Measurements from ENCODE around the gene KRT37.

KRT37 gene

DNA sequence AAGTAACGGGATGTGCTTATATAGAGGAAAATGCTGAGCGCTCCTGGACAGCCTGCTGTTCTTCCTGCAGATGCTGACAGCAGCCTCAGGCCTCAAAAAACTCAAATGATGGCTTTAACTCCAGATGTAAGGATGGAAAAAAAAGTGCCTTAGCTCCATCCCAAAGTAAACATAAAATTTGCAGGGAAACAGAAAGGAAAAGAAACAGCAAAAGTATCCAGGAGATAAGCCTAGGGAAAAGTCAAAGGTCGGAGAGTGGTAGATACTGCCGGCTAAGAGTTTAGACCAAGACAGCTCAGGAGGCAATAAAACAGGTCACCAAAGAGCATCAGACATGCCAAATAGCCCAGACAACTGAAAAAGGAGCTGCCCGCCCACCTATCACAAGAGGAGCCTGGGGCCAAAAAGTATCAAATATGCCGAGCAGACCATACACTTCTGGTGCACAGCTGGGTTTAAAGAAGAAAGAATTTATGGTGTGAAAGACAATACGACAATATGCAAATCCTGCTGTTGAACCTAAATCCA, 33.9 kb downstream of the KRT37 start:
- TF ChIP-seq, protein P1, sequence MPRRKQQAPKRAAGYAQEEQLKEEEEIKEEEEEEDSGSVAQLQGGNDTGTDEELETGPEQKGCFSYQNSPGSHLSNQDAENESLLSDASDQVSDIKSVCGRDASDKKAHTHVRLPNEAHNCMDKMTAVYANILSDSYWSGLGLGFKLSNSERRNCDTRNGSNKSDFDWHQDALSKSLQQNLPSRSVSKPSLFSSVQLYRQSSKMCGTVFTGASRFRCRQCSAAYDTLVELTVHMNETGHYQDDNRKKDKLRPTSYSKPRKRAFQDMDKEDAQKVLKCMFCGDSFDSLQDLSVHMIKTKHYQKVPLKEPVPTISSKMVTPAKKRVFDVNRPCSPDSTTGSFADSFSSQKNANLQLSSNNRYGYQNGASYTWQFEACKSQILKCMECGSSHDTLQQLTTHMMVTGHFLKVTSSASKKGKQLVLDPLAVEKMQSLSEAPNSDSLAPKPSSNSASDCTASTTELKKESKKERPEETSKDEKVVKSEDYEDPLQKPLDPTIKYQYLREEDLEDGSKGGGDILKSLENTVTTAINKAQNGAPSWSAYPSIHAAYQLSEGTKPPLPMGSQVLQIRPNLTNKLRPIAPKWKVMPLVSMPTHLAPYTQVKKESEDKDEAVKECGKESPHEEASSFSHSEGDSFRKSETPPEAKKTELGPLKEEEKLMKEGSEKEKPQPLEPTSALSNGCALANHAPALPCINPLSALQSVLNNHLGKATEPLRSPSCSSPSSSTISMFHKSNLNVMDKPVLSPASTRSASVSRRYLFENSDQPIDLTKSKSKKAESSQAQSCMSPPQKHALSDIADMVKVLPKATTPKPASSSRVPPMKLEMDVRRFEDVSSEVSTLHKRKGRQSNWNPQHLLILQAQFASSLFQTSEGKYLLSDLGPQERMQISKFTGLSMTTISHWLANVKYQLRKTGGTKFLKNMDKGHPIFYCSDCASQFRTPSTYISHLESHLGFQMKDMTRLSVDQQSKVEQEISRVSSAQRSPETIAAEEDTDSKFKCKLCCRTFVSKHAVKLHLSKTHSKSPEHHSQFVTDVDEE (CRISPR knock-in tag; IDR thresholded peaks at IDR 0.05): no peak
- TF ChIP-seq ESRRG (CRISPR knock-in tag; IDR thresholded peaks at IDR 0.05): no peak
- TF ChIP-seq, protein P2, sequence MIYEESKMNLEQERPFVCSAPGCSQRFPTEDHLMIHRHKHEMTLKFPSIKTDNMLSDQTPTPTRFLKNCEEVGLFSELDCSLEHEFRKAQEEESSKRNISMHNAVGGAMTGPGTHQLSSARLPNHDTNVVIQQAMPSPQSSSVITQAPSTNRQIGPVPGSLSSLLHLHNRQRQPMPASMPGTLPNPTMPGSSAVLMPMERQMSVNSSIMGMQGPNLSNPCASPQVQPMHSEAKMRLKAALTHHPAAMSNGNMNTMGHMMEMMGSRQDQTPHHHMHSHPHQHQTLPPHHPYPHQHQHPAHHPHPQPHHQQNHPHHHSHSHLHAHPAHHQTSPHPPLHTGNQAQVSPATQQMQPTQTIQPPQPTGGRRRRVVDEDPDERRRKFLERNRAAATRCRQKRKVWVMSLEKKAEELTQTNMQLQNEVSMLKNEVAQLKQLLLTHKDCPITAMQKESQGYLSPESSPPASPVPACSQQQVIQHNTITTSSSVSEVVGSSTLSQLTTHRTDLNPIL (CRISPR knock-in tag; IDR thresholded peaks at IDR 0.05; ENCODE audit: low read depth): no peak
- no peak for TF ChIP-seq ZNF8 (CRISPR knock-in tag; IDR thresholded peaks at IDR 0.05)
- TF ChIP-seq, protein P3, sequence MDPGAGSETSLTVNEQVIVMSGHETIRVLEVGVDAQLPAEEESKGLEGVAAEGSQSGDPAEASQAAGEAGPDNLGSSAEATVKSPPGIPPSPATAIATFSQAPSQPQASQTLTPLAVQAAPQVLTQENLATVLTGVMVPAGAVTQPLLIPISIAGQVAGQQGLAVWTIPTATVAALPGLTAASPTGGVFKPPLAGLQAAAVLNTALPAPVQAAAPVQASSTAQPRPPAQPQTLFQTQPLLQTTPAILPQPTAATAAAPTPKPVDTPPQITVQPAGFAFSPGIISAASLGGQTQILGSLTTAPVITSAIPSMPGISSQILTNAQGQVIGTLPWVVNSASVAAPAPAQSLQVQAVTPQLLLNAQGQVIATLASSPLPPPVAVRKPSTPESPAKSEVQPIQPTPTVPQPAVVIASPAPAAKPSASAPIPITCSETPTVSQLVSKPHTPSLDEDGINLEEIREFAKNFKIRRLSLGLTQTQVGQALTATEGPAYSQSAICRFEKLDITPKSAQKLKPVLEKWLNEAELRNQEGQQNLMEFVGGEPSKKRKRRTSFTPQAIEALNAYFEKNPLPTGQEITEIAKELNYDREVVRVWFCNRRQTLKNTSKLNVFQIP (CRISPR knock-in tag; IDR thresholded peaks at IDR 0.05; ENCODE audit: borderline replicate concordance, low read depth): no peak
- TF ChIP-seq ZNF70 (CRISPR knock-in tag; IDR thresholded peaks at IDR 0.05): no peak
- no peak for TF ChIP-seq ZFP3 (CRISPR knock-in tag; IDR thresholded peaks at IDR 0.05)
- TF ChIP-seq ZNF565 (CRISPR knock-in tag; conservative IDR thresholded peaks at IDR 0.05; ENCODE audit: low read depth): no peak
- TF ChIP-seq OSR1 (CRISPR knock-in tag; IDR thresholded peaks at IDR 0.05): no peak
- TF ChIP-seq TCF4 (CRISPR knock-in tag; IDR thresholded peaks at IDR 0.05; ENCODE audit: borderline replicate concordance): no peak
- no peak for TF ChIP-seq PPARA (CRISPR knock-in tag; IDR thresholded peaks at IDR 0.05; ENCODE audit: borderline replicate concordance)
- no peak for TF ChIP-seq ZFP30 (CRISPR knock-in tag; IDR thresholded peaks at IDR 0.05)
- no peak for TF ChIP-seq CSDC2 (CRISPR knock-in tag; IDR thresholded peaks at IDR 0.05)
- TF ChIP-seq GLIS3 (CRISPR knock-in tag; IDR thresholded peaks at IDR 0.05): no peak

DNA sequence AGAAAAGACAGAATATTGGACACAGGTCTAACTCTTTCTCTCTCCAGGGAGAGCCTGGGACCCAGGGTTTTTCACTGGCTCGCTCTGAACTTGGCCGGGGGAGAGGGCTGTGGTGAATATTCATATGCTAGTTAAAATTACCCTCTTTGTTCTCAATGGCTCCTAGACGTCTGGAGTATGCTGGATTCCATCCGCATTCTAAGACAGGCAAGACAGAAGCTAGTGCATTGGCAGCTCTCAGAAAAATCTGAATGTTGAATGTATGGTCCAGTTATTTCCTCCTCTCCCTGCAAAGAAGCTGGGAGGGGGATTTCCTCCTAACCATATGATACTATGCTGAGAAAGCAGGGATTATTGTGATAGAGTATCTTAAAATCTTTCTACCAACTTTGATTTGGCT, 36.7 kb downstream of the KRT37 start:
- ATAC-seq: no peak
- TF ChIP-seq ZC3H10 (CRISPR knock-in tag; IDR thresholded peaks at IDR 0.05): no peak
- TF ChIP-seq RARB (CRISPR knock-in tag; IDR thresholded peaks at IDR 0.05): no peak
- no peak for TF ChIP-seq ZFP30 (CRISPR knock-in tag; IDR thresholded peaks at IDR 0.05)
- TF ChIP-seq, protein P4, sequence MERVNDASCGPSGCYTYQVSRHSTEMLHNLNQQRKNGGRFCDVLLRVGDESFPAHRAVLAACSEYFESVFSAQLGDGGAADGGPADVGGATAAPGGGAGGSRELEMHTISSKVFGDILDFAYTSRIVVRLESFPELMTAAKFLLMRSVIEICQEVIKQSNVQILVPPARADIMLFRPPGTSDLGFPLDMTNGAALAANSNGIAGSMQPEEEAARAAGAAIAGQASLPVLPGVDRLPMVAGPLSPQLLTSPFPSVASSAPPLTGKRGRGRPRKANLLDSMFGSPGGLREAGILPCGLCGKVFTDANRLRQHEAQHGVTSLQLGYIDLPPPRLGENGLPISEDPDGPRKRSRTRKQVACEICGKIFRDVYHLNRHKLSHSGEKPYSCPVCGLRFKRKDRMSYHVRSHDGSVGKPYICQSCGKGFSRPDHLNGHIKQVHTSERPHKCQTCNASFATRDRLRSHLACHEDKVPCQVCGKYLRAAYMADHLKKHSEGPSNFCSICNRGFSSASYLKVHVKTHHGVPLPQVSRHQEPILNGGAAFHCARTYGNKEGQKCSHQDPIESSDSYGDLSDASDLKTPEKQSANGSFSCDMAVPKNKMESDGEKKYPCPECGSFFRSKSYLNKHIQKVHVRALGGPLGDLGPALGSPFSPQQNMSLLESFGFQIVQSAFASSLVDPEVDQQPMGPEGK (CRISPR knock-in tag; IDR thresholded peaks at IDR 0.05; ENCODE audit: borderline replicate concordance): no peak
- TF ChIP-seq, protein P3 (CRISPR knock-in tag; IDR thresholded peaks at IDR 0.05; ENCODE audit: borderline replicate concordance, low read depth): no peak
- TF ChIP-seq ESRRG (CRISPR knock-in tag; IDR thresholded peaks at IDR 0.05): no peak
- no peak for TF ChIP-seq GLIS3 (CRISPR knock-in tag; IDR thresholded peaks at IDR 0.05)
- TF ChIP-seq CSDC2 (CRISPR knock-in tag; IDR thresholded peaks at IDR 0.05): no peak
- TF ChIP-seq, protein P5, sequence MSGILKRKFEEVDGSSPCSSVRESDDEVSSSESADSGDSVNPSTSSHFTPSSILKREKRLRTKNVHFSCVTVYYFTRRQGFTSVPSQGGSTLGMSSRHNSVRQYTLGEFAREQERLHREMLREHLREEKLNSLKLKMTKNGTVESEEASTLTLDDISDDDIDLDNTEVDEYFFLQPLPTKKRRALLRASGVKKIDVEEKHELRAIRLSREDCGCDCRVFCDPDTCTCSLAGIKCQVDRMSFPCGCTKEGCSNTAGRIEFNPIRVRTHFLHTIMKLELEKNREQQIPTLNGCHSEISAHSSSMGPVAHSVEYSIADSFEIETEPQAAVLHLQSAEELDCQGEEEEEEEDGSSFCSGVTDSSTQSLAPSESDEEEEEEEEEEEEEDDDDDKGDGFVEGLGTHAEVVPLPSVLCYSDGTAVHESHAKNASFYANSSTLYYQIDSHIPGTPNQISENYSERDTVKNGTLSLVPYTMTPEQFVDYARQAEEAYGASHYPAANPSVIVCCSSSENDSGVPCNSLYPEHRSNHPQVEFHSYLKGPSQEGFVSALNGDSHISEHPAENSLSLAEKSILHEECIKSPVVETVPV (CRISPR knock-in tag; IDR thresholded peaks at IDR 0.05): no peak
- TF ChIP-seq, protein P2 (CRISPR knock-in tag; IDR thresholded peaks at IDR 0.05; ENCODE audit: low read depth): no peak
- TF ChIP-seq ZNF70 (CRISPR knock-in tag; IDR thresholded peaks at IDR 0.05): no peak
- no peak for TF ChIP-seq OSR1 (CRISPR knock-in tag; IDR thresholded peaks at IDR 0.05)
- TF ChIP-seq TCF4 (CRISPR knock-in tag; IDR thresholded peaks at IDR 0.05; ENCODE audit: borderline replicate concordance): no peak

More for the DNA sequence above, 33.9 kb downstream of the KRT37 start:
- no peak for ATAC-seq
